WERI-Rb-1 (cell line): ENCODE measurements around the gene NAV2.

Experiments
- DNase-seq: peaks from one replicate; pipeline ENCODE4 v3.0.0-alpha.2; 2020
- H3K27ac ChIP-seq: fragments of 250-450 bp; sonication (Bioruptor Pico); 2 replicates; pipeline ENCODE4 v1.5.1; 2020; ENCODE audit warnings: mild to moderate bottlenecking, moderate library complexity
- H3K27me3 ChIP-seq: fragments of 250-450 bp; sonication (Bioruptor Pico); 2 replicates; pipeline ENCODE4 v1.5.1; 2021; ENCODE audit warnings: mild to moderate bottlenecking, low read depth, moderate library complexity; ENCODE audit not compliant: insufficient read depth, severe bottlenecking
- H3K36me3 ChIP-seq: fragments of 250-450 bp; sonication (Bioruptor Pico); 2 replicates; pipeline ENCODE4 v1.5.1; 2020; ENCODE audit warnings: mild to moderate bottlenecking, moderate library complexity
- H3K4me3 ChIP-seq: 2 replicates; pipeline ENCODE4 v1.5.1; 2011; ENCODE audit warnings: low read depth, mild to moderate bottlenecking, control low read depth, low read length
- H3K9me3 ChIP-seq: fragments of 250-450 bp; sonication (Bioruptor Pico); 2 replicates; pipeline ENCODE4 v1.5.1; 2021; ENCODE audit warnings: mild to moderate bottlenecking, moderate library complexity; ENCODE audit not compliant: severe bottlenecking
- CTCF ChIP-seq: IDR thresholded peaks from 2 replicates; pipeline ENCODE4 v1.5.1; 2011; ENCODE audit warnings: low read depth, mild to moderate bottlenecking, control low read depth, inconsistent platforms, low read length

Gene NAV2

GRCh38 chr11:19933801-19934488 is 221.3 kb downstream of the NAV2 start:
- Histone ChIP-seq H3K4me3 (no peak overlapping the region), H3K27ac (no peak overlapping the region), H3K9me3 (no peaks in the 10 kb centered on the region), H3K36me3 (no peaks in the 10 kb centered on the region), H3K27me3 (no peaks in the 10 kb centered on the region)
- no peak for DNase-seq
- no peak for TF ChIP-seq CTCF

DNA sequence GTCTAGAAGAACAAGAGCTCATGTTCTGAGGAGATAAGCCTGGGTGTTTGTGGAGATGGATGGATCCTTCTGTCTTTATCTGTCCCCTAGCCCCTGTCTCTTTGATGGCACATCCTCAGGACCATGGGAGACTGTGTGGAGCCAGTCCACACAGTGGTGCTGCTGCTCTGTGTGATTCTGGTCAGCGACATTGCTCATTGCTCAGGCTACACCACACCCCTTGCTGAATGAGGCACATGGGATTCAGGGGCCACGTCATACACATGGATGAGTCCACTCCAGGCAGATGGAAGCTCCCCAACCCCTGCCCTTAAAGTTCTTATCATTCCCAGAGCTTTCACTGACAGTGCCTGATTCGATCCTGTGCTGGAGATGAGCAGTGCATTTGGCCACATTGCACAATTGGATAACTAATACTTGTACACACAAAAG is 222.2 kb downstream of the NAV2 start:
- DNase-seq: no peak
- no peak overlapping the region for H3K4me3 ChIP-seq
- H3K9me3 ChIP-seq: no peaks in the 10 kb centered on the region
- no peaks in the 10 kb centered on the region for H3K36me3 ChIP-seq
- no peak overlapping the region for H3K27ac ChIP-seq
- H3K27me3 ChIP-seq: no peaks in the 10 kb centered on the region
- TF ChIP-seq CTCF: 0 out of 2 replicates have a peak, but pooled peaks have one; percentile 21

DNA sequence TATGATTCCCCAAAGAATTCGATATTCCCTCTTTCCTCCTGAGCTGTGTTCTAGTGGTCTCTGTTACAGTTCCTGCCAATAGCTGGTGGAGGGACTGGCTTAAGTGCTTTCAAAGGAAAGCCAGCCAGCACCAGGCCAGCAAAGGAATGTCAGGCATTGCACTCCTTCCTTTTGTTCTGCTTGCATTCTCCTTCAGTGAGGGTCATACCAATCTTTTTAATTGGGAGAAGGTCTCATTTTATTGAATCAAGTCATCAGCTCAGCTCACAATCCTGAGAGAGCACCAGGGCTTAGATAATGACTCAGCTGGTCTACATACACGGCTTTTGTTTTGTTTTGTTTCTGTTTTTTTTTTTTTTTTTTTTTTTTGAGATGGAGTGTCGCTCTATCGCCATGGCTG is 222.9 kb downstream of the NAV2 start:
- Histone ChIP-seq H3K4me3 (no peak overlapping the region), H3K9me3 (no peaks in the 10 kb centered on the region), H3K27ac (no peak overlapping the region), H3K27me3 (no peaks in the 10 kb centered on the region), H3K36me3 (no peaks in the 10 kb centered on the region)
- no peak for DNase-seq
- TF ChIP-seq CTCF: no peak

- no peak overlapping the region for H3K27ac ChIP-seq
- H3K9me3 ChIP-seq: no peaks in the 10 kb centered on the region
- H3K4me3 ChIP-seq: no peak overlapping the region
- no peaks in the 10 kb centered on the region for H3K36me3 ChIP-seq
- no peaks in the 10 kb centered on the region for H3K27me3 ChIP-seq
- DNase-seq: no peak
- TF ChIP-seq CTCF: no peak
Measured at GRCh38 chr11:19936461-19936860, 223.8 kb downstream of the NAV2 start.

DNA sequence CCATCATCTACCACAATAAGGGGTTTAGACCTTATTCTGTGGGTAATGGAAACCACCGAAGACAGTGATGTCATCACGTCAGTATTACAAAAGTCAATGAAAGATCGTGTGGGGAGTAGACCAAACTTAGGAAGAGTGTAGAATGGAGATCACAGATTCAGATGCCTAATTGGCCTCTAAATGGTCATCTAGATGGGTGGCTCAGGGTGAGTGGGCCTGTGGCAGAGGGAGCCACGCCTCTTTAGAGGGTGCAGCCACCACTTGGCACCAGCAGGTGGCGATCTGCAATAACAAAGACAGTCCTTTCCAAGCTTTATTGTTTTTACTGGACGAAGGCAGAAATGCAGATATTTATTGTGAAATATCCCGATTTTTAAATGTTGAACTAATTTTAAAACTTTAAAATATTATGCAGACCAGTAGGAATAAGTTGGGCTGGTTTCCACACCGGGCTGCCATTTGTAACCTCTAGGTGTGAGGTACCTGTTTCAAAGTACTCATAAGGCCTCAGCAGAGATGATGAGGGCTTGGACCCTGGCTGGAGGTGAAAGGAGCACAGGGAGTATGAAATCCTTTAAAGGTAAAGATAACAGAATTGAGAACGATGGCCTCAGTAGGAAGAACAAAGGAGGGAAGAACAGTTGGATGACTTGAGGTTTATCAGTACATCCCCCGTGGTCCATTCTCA is 225.7 kb downstream of the NAV2 start:
- Histone ChIP-seq H3K9me3 (no peaks in the 10 kb centered on the region), H3K4me3 (no peak overlapping the region), H3K27me3 (no peaks in the 10 kb centered on the region), H3K27ac (no peak overlapping the region), H3K36me3 (no peaks in the 10 kb centered on the region)
- peak; percentile 61 for DNase-seq
- TF ChIP-seq CTCF: peak; percentile 85

GRCh38 chr11:19938866-19939265 is 226.2 kb downstream of the NAV2 start:
- no peaks in the 10 kb centered on the region for H3K9me3 ChIP-seq
- no peaks in the 10 kb centered on the region for H3K27me3 ChIP-seq
- H3K36me3 ChIP-seq: no peaks in the 10 kb centered on the region
- H3K27ac ChIP-seq: no peak overlapping the region
- no peak for DNase-seq
- no peak overlapping the region for H3K4me3 ChIP-seq
- TF ChIP-seq CTCF: no peak
